Dermis microvascular lymphatic vessel endothelial cell (primary cell): ENCODE results near the gene MFN2. TPM values are rescaled to one million over a fixed set of nuclear protein-coding genes. Genes with fewer than 3 reads are reported as not detected.
A peak's percentile ranks its signal among the peaks of the same experiment; 100 is the strongest.
"Not testable (repeated sequence)": the region's sequence is repeated elsewhere in the genome, so short reads cannot be mapped to it uniquely, and the experiment has no call there.

Source experiments
- DNase-seq, 2 donors: peaks; one replicate each; pipeline versions ENCODE4 v3.0.0 to v3.0.0-alpha.2; 2010; ENCODE audit warnings: low read depth in 2 of 2
- total RNA-seq: library from RNA; depleted of rRNA; stranded (reverse); fragments of >200 nt; gene quantifications from 2 replicates; pipeline ENCODE4 v1.2.1, GENCODE V29; 2014

Gene MFN2
- total RNA-seq, 1 donor from 2014 or later = 54.6 TPM

GRCh38 chr1:12019858-12020509 lies 39.7 kb downstream of the MFN2 start:
- DNase-seq = no peak

DNA sequence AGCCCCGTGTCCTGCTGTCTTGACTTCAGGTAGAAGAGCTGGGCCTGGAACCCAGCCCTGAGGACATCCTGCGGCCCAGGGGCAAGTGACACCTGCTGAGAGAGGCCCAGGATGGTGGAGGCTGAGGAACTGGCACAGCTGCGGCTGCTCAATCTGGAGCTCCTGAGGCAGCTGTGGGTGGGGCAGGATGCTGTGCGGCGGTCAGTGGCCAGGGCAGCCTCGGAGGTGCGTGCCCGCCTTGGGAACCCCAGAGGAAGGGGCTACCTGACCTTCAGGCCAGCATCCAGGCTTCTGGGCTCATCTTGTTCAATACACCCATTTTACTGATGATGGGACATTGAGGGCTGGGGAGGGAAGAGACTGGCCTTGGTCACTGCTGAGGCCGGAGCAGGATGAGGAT lies 41.4 kb downstream of the MFN2 start:
- no peak for DNase-seq

GRCh38 chr1:12022036-12022435 lies 41.8 kb downstream of the MFN2 start:
- DNase-seq = no peak

DNA sequence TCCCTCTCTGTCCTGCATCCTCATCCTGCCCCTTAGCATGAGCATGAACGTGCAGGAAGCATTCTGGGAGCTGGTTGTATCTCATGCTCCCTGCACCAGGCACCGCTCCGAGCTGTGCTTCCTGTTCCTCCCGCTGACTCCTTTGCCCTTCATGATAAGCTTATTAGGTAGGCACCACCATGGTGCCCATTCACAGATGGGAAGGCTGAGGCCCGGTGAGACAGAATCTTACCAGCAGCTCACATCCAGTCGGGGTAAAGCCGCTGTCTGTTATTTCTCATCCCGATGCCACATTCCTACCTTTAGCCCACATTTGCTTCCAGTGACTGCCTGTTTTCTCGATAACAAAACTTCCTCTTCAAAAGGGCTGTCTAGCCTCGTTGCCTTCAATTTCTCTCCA lies 46.3 kb downstream of the MFN2 start:
- peak in 1 of 2 donors; percentile 9 for DNase-seq

DNA sequence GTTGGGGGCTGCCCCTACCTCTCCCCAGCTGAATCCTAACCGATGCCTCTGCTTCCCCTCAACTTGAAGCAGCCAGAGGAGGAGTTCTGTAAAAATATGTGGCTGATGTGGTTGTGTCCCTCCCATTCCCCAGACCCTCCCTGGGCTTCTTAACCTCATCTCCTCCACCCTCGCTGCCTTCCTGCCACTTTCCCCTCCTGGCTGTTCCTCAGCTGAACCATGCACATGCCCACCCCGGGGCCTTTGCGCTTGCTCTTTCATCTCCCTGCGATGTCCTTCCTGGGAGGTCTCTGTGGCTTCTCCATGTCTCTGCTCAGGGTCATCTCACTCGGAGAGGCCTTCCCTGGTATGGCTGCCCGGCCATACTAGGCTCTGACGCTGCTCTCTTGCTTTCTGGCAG lies 48.0 kb downstream of the MFN2 start:
- no peak for DNase-seq

- no peak for DNase-seq
These were observed 48.8 kb downstream of the MFN2 start for GRCh38 chr1:12028957-12029511.

DNA sequence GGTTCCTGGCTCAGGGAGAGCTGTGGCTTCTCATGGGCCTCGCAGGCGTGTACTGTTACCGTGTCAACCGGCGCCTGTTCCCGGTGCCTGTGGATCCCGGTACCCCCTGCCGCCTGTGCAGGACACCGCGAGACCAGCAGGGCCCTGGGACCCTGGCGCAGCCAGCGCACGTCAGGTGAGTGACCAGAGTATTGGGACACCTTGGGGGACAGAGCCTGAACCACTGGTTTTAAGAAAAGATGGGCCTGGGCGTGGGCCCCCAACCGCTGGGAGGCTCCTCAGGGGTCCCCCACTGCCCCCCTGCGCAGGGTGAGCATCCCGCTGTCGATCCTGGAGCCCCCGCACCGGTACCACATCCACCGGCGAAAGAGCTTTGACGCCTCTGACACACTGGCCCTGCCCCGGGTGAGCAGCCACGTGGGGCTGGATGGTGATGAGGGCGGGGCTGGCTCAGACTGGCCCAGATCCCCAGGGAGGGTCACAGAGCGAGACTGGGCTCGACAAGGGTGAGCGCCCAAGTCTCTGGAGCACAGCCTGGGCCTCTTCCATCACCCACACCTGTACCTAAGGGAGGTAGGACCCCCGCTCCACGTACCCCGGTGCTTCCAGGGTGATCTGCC lies 49.6 kb downstream of the MFN2 start:
- DNase-seq = no peak

DNA sequence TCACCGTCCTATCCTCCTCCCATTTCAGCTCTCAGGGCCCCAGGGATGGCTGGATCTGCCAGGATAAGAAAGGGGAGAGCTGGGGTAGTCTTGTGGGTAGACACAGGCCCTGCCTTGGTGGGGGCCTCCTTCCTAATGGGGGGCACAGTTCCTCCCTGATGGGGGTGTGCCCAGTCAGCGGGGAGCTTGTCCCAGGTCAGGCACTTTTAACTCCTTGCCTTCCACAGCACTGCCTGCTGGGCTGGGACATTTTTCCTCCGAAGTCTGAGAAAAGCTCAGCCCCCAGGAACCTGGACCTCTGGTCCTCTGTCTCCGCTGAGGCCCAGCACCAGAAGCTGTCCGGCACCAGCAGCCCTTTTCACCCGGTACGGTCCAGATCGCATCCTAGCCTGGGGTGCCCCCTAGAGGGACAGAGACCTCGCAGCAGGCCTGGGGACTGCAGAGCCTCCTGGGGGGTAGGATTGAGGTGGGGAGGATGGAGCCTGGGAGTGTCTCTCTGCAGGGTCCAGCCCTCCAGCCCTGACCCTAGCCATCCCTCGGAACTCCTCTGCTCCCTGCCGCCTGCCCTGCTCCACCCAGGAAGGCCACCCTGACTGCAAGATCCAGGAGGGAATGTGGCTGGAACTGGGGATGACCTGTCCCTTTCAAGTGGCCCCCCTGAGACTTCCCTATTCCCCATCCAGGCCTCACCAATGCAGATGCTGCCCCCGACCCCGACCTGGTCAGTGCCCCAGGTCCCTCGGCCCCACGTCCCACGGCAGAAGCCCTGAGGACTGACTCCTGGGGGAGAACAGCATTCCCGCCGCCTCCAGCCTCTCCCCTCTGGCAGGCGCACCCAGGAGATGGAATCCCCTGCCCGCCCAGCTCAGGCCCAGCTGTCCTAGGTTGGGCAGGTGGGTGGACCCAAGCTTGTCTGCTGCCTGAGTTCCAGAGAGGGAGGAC lies 51.1 kb downstream of the MFN2 start:
- DNase-seq = peak; percentile 18 to 47

- DNase-seq = no peak
These were observed 51.9 kb downstream of the MFN2 start for GRCh38 chr1:12032161-12032621.

GRCh38 chr1:12033441-12033840 lies 53.2 kb downstream of the MFN2 start:
- DNase-seq = not testable (repeated sequence)

DNA sequence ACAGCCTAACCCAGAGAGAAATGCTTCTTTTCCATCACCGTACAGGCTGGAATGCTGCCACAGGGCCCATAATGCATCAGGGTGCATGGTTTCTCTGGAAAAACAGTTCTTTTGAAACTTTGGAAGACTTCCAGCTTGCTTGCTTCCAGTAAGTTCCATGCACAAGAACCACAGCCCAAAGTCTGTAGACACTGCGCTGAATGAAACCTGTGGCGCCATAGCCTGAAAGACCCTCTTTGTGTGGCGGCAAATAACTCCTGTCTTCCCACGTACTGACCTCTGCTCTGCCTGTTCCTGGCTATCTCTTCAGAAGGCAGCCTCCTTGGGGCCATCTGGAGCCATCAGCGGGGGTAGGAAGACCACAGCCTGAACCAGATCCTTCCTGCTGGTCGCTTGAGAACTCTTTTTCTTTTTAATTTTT lies 54.1 kb downstream of the MFN2 start:
- DNase-seq = no peak

GRCh38 chr1:12035312-12035711 lies 55.1 kb downstream of the MFN2 start:
- DNase-seq = no peak

GRCh38 chr1:12037486-12038355 lies 57.5 kb downstream of the MFN2 start:
- DNase-seq = no peak

DNA sequence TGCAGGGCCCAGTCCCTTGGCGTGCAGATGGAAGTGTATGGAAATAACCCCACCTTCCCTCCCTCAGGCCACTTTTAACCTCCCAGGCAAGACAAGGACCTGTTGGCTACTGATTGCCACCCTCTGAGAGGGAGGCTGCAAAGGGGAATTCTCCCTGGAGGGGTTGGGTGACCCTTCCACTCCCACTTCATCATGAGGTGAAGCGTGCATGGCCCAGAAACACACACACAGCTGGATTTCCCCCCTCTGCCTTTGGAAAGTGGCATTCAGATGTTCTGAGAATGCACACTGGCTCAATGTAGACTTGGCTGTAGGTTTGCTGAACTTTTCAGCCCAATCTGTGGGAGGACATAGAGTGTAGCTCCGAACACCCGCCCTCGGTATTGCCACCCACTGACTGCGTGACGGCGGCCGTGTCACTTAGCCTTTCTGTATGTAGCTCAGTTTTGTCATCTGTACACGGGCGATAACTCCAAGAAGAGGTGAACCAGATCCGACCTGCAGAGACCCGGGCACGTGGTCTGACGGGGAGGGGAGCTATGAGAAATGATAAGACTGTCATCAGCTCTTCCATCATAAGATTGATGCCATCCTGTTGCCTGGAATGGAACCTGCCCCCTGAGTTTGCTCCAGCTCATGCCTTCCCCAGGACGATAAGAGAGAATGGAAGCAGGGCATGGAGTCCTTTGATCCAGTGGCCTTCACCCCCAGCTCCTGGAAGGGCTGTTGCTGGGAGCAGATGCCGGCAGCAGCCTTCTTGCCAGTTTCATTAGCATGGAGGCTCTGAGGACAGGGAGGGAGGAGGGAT lies 58.3 kb downstream of the MFN2 start:
- DNase-seq = no peak

- DNase-seq = no peak
These were observed 58.9 kb downstream of the MFN2 start for GRCh38 chr1:12039164-12039525.

DNA sequence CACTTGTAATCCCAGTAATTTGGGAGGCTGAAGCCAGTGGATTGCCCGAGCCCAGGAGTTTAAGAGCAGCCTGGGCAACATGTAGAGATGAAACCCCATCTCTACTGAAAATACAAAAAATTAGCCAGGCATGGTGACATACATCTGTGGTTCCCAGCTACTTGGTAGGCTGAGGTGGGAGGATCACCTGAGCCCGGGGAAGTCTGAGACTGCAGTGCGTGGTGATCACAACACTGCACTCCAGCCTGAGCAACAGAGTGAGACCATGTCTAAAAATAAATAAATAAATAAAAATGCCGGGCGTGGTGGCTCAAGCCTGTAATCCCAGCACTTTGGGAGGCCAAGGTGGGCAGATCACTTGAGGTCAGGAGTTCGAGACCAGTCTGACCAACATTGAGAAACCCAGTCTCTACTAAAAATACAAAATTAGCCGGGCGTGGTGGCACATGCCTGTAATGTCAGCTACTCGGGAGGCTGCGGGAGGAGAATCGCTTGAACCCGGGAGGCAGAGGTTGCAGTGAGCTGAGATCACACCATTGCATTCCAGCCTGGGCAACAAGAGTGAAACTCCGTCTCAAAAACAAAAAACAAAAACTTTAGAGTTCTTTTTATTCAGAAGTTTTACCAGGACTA lies 59.7 kb downstream of the MFN2 start:
- DNase-seq = not testable (repeated sequence)

- no peak for DNase-seq
These were observed 60.3 kb downstream of the MFN2 start for GRCh38 chr1:12040457-12041051.

DNA sequence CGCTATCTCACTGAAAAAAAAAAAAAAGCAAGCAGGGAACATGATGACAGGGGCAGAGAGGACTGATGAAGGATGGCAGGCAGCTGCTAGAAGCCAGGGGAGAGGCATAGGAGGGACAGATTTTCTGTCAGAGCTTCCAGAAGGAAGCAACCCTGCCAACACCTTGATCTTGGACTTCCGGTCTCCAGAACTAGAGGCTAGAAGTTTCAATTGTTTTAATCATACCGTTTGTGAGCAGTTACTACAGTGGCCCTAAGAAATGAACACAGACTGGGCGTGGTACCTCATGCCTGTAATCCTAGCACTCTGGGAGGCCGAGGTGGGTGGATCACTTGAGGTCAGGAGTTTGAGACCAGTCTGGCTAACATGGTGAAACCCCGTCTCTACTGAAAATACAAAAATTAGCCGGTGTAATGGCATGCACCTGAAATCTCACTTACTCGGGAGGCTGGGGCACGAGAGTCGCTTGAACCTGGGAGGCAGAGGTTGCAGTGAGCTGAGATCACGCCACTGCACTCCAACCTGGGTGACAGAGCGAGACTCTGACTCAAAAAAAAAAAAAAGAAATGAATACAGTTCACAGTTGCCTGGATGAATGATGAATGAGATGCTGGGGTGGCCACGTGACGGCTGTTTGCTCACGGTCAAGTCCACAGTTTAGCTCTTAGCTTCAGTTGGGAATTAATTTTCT lies 64.1 kb downstream of the MFN2 start:
- DNase-seq = peak in 1 of 2 donors; percentile 8

DNA sequence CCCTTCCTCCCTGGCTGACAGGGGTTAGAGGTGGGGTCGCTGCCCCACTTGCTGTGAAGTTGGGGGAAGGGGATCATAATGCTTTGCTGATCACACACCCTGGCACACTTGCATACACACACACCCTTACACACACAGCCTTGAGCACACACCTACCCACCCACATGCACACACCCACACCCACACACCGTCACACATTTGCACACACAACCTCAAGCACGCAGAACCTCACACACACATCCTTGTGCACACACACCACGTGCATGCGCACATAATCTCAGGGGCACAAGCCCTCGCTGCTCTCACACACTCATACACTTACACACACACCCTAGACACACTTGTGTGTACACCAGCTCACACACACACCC lies 66.5 kb downstream of the MFN2 start:
- no peak for DNase-seq
